Neural progenitor cell (in vitro differentiated cells): Measurements from ENCODE around the gene SYT7. TPM values are rescaled to one million over a fixed set of nuclear protein-coding genes. Genes with fewer than 3 reads are reported as not detected.

ENCODE experiments used
- DNase-seq: peaks from one replicate; pipeline ENCODE4 v3.0.0-alpha.2; 2016; ENCODE audit warnings: low spot score
- H2AFZ ChIP-seq: fragments of 200-600 bp; sonication (generic); replicated peaks from 2 replicates; pipeline ENCODE4 v1.6.1; 2016; ENCODE audit warnings: antibody characterized with exemption
- H3F3A ChIP-seq: fragments of 200-600 bp; sonication (generic); 2 replicates; pipeline ENCODE4 v1.6.1; 2016; ENCODE audit warnings: antibody characterized with exemption, low read depth
- H3K27ac ChIP-seq: fragments of 200-600 bp; sonication (generic); 2 replicates; pipeline ENCODE4 v1.5.1; 2016; ENCODE audit warnings: mild to moderate bottlenecking
- H3K27me3 ChIP-seq: fragments of 200-600 bp; sonication (generic); 2 replicates; pipeline ENCODE4 v1.6.1; 2016; ENCODE audit warnings: mild to moderate bottlenecking, moderate library complexity
- H3K36me3 ChIP-seq: fragments of 200-600 bp; sonication (generic); 2 replicates; pipeline ENCODE4 v1.5.1; 2016
- H3K4me1 ChIP-seq: fragments of 200-600 bp; sonication (generic); 2 replicates; pipeline ENCODE4 v1.6.1; 2016; ENCODE audit warnings: mixed run types
- H3K4me2 ChIP-seq: fragments of 200-600 bp; sonication (generic); 2 replicates; pipeline ENCODE4 v1.6.1; 2016
- H3K4me3 ChIP-seq: fragments of 200-600 bp; sonication (generic); 2 replicates; pipeline ENCODE4 v1.5.1; 2016
- H3K79me2 ChIP-seq: fragments of 200-600 bp; sonication (generic); 2 replicates; pipeline ENCODE4 v1.6.1; 2016; ENCODE audit warnings: low read depth
- H3K9ac ChIP-seq: fragments of 200-600 bp; sonication (generic); 2 replicates; pipeline ENCODE4 v1.6.1; 2016
- H3K9me3 ChIP-seq: fragments of 200-600 bp; sonication (generic); 2 replicates; pipeline ENCODE4 v1.5.1; 2016; ENCODE audit warnings: low read depth
- H4K20me1 ChIP-seq: fragments of 200-600 bp; sonication (generic); 2 replicates; pipeline ENCODE4 v1.6.1; 2016; ENCODE audit warnings: low read depth
- H3K27ac Mint-ChIP-seq: 3 replicates; pipeline ENCODE4 v1.8.0; 2021; ENCODE audit warnings: mixed read lengths
- H3K27me3 Mint-ChIP-seq: 2 replicates; pipeline ENCODE4 v1.8.0; 2022; ENCODE audit warnings: low read depth, mild to moderate bottlenecking, inconsistent platforms, moderate library complexity, mixed read lengths; ENCODE audit not compliant: insufficient read depth
- H3K36me3 Mint-ChIP-seq: 3 replicates; pipeline ENCODE4 v1.8.0; 2021; ENCODE audit warnings: mixed read lengths
- H3K4me1 Mint-ChIP-seq: 3 replicates; pipeline ENCODE4 v1.8.0; 2021; ENCODE audit warnings: mixed read lengths
- H3K4me3 Mint-ChIP-seq: 3 replicates; pipeline ENCODE4 v1.8.0; 2021; ENCODE audit warnings: mild to moderate bottlenecking, moderate library complexity, mixed read lengths
- H3K9me3 Mint-ChIP-seq: 3 replicates; pipeline ENCODE4 v1.8.0; 2020; ENCODE audit warnings: mixed read lengths
- CTCF ChIP-seq: fragments of 200-600 bp; sonication (generic); IDR thresholded peaks from 2 replicates; pipeline ENCODE4 v1.5.1; 2017; ENCODE audit warnings: antibody characterized with exemption, mild to moderate bottlenecking
- EZH2 ChIP-seq: fragments of 200-600 bp; sonication (generic); IDR thresholded peaks from 2 replicates; pipeline ENCODE4 v1.6.1; 2017; ENCODE audit warnings: antibody characterized with exemption, mild to moderate bottlenecking, moderate library complexity
- EZH2phosphoT487 ChIP-seq: fragments of 200-600 bp; sonication (generic); IDR thresholded peaks from 2 replicates; pipeline ENCODE4 v1.6.1; 2017; ENCODE audit warnings: antibody characterized with exemption
- total RNA-seq: library from RNA; depleted of rRNA; stranded (reverse); fragments of >200 nt; gene quantifications from 2 replicates; pipeline ENCODE4 v1.2.3, GENCODE V29; 2015; ENCODE audit warnings: low replicate concordance

SYT7 gene
- total RNA-seq, 1 donor from 2014 or later = 0.73 TPM

GRCh38 chr11:61601512-61601911, 20.6 kb upstream of the SYT7 start:
- Histone ChIP-seq H2AFZ (no peak overlapping the region), H3K4me2 (no peak overlapping the region)
- no peak overlapping the region for H3K4me3 Mint-ChIP-seq

GRCh38 chr11:61599968-61600710, 19.3 kb upstream of the SYT7 start:
- no peaks in the 10 kb centered on the region for H4K20me1 ChIP-seq
- H3F3A ChIP-seq = no peaks in the 10 kb centered on the region
- no peak overlapping the region for H3K9ac ChIP-seq
- H3K4me3 Mint-ChIP-seq = peak overlapping the region; percentile 10
- H3K9me3 ChIP-seq = no peaks in the 10 kb centered on the region
- H3K9me3 Mint-ChIP-seq = no peaks in the 10 kb centered on the region
- H3K36me3 ChIP-seq = no peaks in the 10 kb centered on the region
- H3K27me3 ChIP-seq = peaks cover 14% of the 10 kb centered on the region
- TF ChIP-seq CTCF = no peak
- TF ChIP-seq EZH2 = no peak
- no peak for TF ChIP-seq EZH2phosphoT487
- peak overlapping the region; percentile 33 for H3K27ac Mint-ChIP-seq
- H3K27me3 Mint-ChIP-seq = peaks cover 23% of the 10 kb centered on the region
- H2AFZ ChIP-seq = no peak overlapping the region
- no peaks in the 10 kb centered on the region for H3K36me3 Mint-ChIP-seq
- peaks cover 33% of the 10 kb centered on the region for H3K4me1 Mint-ChIP-seq
- H3K4me2 ChIP-seq = peak overlapping the region; percentile 51
- H3K27ac ChIP-seq = no peak overlapping the region
- DNase-seq = no peak
- no peaks in the 10 kb centered on the region for H3K79me2 ChIP-seq
- H3K4me1 ChIP-seq = peaks cover 5% of the 10 kb centered on the region
- H3K4me3 ChIP-seq = no peak overlapping the region

More at GRCh38 chr11:61601512-61601911, 20.6 kb upstream of the SYT7 start:
- TF ChIP-seq CTCF (no peak), EZH2 (no peak), EZH2phosphoT487 (no peak)
- no peak for DNase-seq
- H3K79me2 ChIP-seq = no peaks in the 10 kb centered on the region
- H3K27me3 ChIP-seq = peaks cover 14% of the 10 kb centered on the region
- Mint-ChIP-seq H3K36me3 (no peaks in the 10 kb centered on the region), H3K27ac (no peak overlapping the region), H3K4me1 (peaks cover 30% of the 10 kb centered on the region), H3K27me3 (peaks cover 19% of the 10 kb centered on the region), H3K9me3 (no peaks in the 10 kb centered on the region)
- no peaks in the 10 kb centered on the region for H3F3A ChIP-seq
- no peak overlapping the region for H3K4me3 ChIP-seq
- H3K4me1 ChIP-seq = peaks cover 5% of the 10 kb centered on the region
- H3K36me3 ChIP-seq = no peaks in the 10 kb centered on the region
- H3K27ac ChIP-seq = no peak overlapping the region
- H3K9me3 ChIP-seq = no peaks in the 10 kb centered on the region
- no peaks in the 10 kb centered on the region for H4K20me1 ChIP-seq
- no peak overlapping the region for H3K9ac ChIP-seq

GRCh38 chr11:61598886-61599868, 18.3 kb upstream of the SYT7 start:
- Histone ChIP-seq H3K79me2 (no peaks in the 10 kb centered on the region), H3K9ac (no peak overlapping the region), H3K4me2 (peak overlapping the region; percentile 51), H3K27ac (no peak overlapping the region), H2AFZ (peak overlapping the region; percentile 28), H3K36me3 (no peaks in the 10 kb centered on the region), H3K4me1 (peaks cover 5% of the 10 kb centered on the region), H4K20me1 (no peaks in the 10 kb centered on the region), H3K9me3 (no peaks in the 10 kb centered on the region), H3K4me3 (no peak overlapping the region), H3F3A (no peaks in the 10 kb centered on the region), H3K27me3 (peaks cover 14% of the 10 kb centered on the region)
- TF ChIP-seq EZH2 = no peak
- no peak for TF ChIP-seq EZH2phosphoT487
- no peak for TF ChIP-seq CTCF
- Mint-ChIP-seq H3K36me3 (no peaks in the 10 kb centered on the region), H3K27me3 (peaks cover 20% of the 10 kb centered on the region), H3K4me1 (peaks cover 39% of the 10 kb centered on the region), H3K27ac (peak overlapping the region; percentile 42), H3K4me3 (peak overlapping the region; percentile 70), H3K9me3 (no peaks in the 10 kb centered on the region)
- peak; percentile 50 for DNase-seq
